Skin epidermis (tissue), 12 donors: ENCODE measurements around the gene PNMA1.
A peak's percentile ranks its signal among the peaks of the same experiment; 100 is the strongest.

Source experiments
- H3K27ac ChIP-seq, 21 experiments: fragments of 200-600 bp; sonication (generic) in 11 of 21; one replicate each; pipeline ENCODE4 v1.5.0; 2020; ENCODE audit warnings: mild to moderate bottlenecking in 3 of 21, inconsistent platforms in 2 of 21, moderate library complexity in 2 of 21
- H3K4me3 ChIP-seq, 7 experiments: fragments of 200-600 bp; sonication (generic) in 2 of 7; one replicate each; pipeline ENCODE4 v1.5.0; 2020; ENCODE audit warnings: inconsistent platforms in 2 of 7, mild to moderate bottlenecking in 2 of 7, moderate library complexity in 1 of 7

The PNMA1 gene

GRCh38 chr14:73752297-73752992 lies 38.3 kb upstream of the PNMA1 start:
- Histone ChIP-seq H3K4me3 (no peak overlapping the region), H3K27ac (peak overlapping the region; percentile 3 to 99 (median 84))

- no peak overlapping the region for H3K4me3 ChIP-seq
- H3K27ac ChIP-seq, result peak overlapping the region in 15 of 21 experiments; percentile 3 to 99 (median 89)
Observed at GRCh38 chr14:73751157-73751691, 37.0 kb upstream of the PNMA1 start.

GRCh38 chr14:73750531-73750901 lies 36.3 kb upstream of the PNMA1 start:
- H3K4me3 ChIP-seq, result no peak overlapping the region
- peak overlapping the region in 14 of 21 experiments; percentile 3 to 99 (median 86) for H3K27ac ChIP-seq

- H3K4me3 ChIP-seq, result no peak overlapping the region
- peak overlapping the region in 14 of 21 experiments; percentile 5 to 99 (median 72) for H3K27ac ChIP-seq
Observed at GRCh38 chr14:73749706-73750530, 35.7 kb upstream of the PNMA1 start.

- Histone ChIP-seq H3K4me3 (no peak overlapping the region), H3K27ac (peak overlapping the region in 12 of 21 experiments; percentile 5 to 99 (median 40))
Observed at GRCh38 chr14:73748858-73749357, 34.7 kb upstream of the PNMA1 start.

GRCh38 chr14:73747379-73748211 lies 33.4 kb upstream of the PNMA1 start:
- Histone ChIP-seq H3K27ac (peak overlapping the region in 13 of 21 experiments; percentile 14 to 97 (median 87)), H3K4me3 (no peak overlapping the region)

- peak overlapping the region in 17 of 21 experiments; percentile 77 to 97 (median 87) for H3K27ac ChIP-seq
- H3K4me3 ChIP-seq, result no peak overlapping the region
Observed at GRCh38 chr14:73746520-73747378, 32.6 kb upstream of the PNMA1 start.

- H3K4me3 ChIP-seq, result no peak overlapping the region
- peak overlapping the region in 20 of 21 experiments; percentile 12 to 97 (median 85) for H3K27ac ChIP-seq
Observed at GRCh38 chr14:73745571-73746519, 31.7 kb upstream of the PNMA1 start.

- peak overlapping the region in 20 of 21 experiments; percentile 56 to 97 (median 85) for H3K27ac ChIP-seq
- no peak overlapping the region for H3K4me3 ChIP-seq
Observed at GRCh38 chr14:73744874-73745529, 30.8 kb upstream of the PNMA1 start.

- H3K4me3 ChIP-seq, result no peak overlapping the region
Observed at GRCh38 chr14:73744175-73744867, 30.1 kb upstream of the PNMA1 start.

GRCh38 chr14:73743431-73743931 lies 29.3 kb upstream of the PNMA1 start:
- H3K27ac ChIP-seq, result peak overlapping the region in 20 of 21 experiments; percentile 61 to 97 (median 85)
- H3K4me3 ChIP-seq, result no peak overlapping the region

More at GRCh38 chr14:73744175-73744867, 30.1 kb upstream of the PNMA1 start:
- peak overlapping the region in 20 of 21 experiments; percentile 56 to 97 (median 85) for H3K27ac ChIP-seq

- Histone ChIP-seq H3K4me3 (no peak overlapping the region), H3K27ac (peak overlapping the region in 20 of 21 experiments; percentile 61 to 97 (median 85))
Observed at GRCh38 chr14:73742520-73743238, 28.5 kb upstream of the PNMA1 start.

GRCh38 chr14:73741876-73742519 lies 27.8 kb upstream of the PNMA1 start:
- peak overlapping the region in 2 of 7 experiments; percentile 15 to 19 for H3K4me3 ChIP-seq
- H3K27ac ChIP-seq, result peak overlapping the region; percentile 26 to 97 (median 85)

GRCh38 chr14:73741386-73741875 lies 27.2 kb upstream of the PNMA1 start:
- H3K4me3 ChIP-seq, result peak overlapping the region in 3 of 7 experiments; percentile 5 to 19 (median 15)
- H3K27ac ChIP-seq, result peak overlapping the region; percentile 26 to 97 (median 85)
